Gastrocnemius medialis (tissue), 4 donors: ENCODE results near the gene KLC1. TPM values are rescaled to one million over a fixed set of nuclear protein-coding genes. Genes with fewer than 3 reads are reported as not detected.

Source experiments
- ATAC-seq, 2 donors: fragments of 150-250 bp; one replicate each; pipeline ENCODE4 v1.9.1; 2016
- DNase-seq, 2 donors: peaks; one replicate each; pipeline ENCODE4 v3.0.0-alpha.2; 2019
- H3K27ac ChIP-seq, 4 donors: fragments of 200-600 bp; sonication (generic); 1 replicate in 1 of 4; 2 replicates in 3 of 4; pipeline ENCODE4 v1.5.1; 2016 to 2018; ENCODE audit warnings: mild to moderate bottlenecking in 2 of 4, moderate library complexity in 1 of 4
- H3K27me3 ChIP-seq, 3 donors: fragments of 200-600 bp; sonication (generic) in 2 of 3; 1 replicate in 1 of 3; 2 replicates in 2 of 3; pipeline versions ENCODE4 v1.5.1 to v1.6.0; 2016 to 2019; ENCODE audit warnings: mild to moderate bottlenecking in 1 of 3, moderate library complexity in 1 of 3
- H3K36me3 ChIP-seq, 2 donors: fragments of 200-600 bp; sonication (generic) in 1 of 2; one replicate each; pipeline ENCODE4 v1.5.1; 2017 to 2018
- H3K4me1 ChIP-seq, 2 donors: fragments of 200-600 bp; sonication (generic) in 1 of 2; one replicate each; pipeline ENCODE4 v1.5.1; 2016 to 2017; ENCODE audit warnings: mild to moderate bottlenecking in 2 of 2
- H3K4me3 ChIP-seq, 4 donors: fragments of 200-600 bp; sonication (generic) in 3 of 4; 1 replicate in 1 of 4; 2 replicates in 3 of 4; pipeline ENCODE4 v1.5.1; 2016 to 2019; ENCODE audit warnings: mild to moderate bottlenecking in 2 of 4
- H3K9me3 ChIP-seq, 3 donors: fragments of 200-600 bp; sonication (generic) in 2 of 3; 1 replicate in 1 of 3; 2 replicates in 2 of 3; pipeline ENCODE4 v1.5.1; 2016 to 2019
- CTCF ChIP-seq, 5 experiments: fragments of 450-650 bp in 3 of 5; fragments of 200-600 bp in 2 of 5; sonication (generic) in 2 of 5; IDR thresholded peaks in 4 of 5; conservative IDR thresholded peaks in 1 of 5; 1 replicate in 4 of 5; 2 replicates in 1 of 5; pipeline ENCODE4 v1.5.1; 2016 to 2019; ENCODE audit warnings: antibody characterized with exemption in 5 of 5, mild to moderate bottlenecking in 3 of 5, moderate library complexity in 3 of 5
- POLR2A ChIP-seq, 2 donors: fragments of 450-650 bp; IDR thresholded peaks; one replicate each; pipeline ENCODE4 v1.6.1; 2017; ENCODE audit warnings: antibody characterized with exemption in 2 of 2, mild to moderate bottlenecking in 2 of 2, moderate library complexity in 2 of 2
- in situ Hi-C, 4 donors: fragments of 200-750 bp; cut with MboI; loops; one replicate each; pipeline versions ENCODE4 v1.15.0 to v1.8.0; 2017; ENCODE audit warnings: low sequenced_read_pairs in 4 of 4
- intact Hi-C: fragments of 100-400 bp; cut with DNase I; formaldehyde crosslinking; loops from one replicate; pipeline ENCODE4 v1.15.1; 2023; ENCODE audit warnings: low total_unique reads
- total RNA-seq, 4 donors: library from RNA; depleted of rRNA; stranded (reverse); fragments of >200 nt; gene quantifications; one replicate each; pipeline versions ENCODE4 v1.1.0 to v1.2.3, GENCODE V29; 2016

Gene KLC1
- total RNA-seq, 4 donors from 2014 or later = 217 to 398 (median 309) TPM

DNA sequence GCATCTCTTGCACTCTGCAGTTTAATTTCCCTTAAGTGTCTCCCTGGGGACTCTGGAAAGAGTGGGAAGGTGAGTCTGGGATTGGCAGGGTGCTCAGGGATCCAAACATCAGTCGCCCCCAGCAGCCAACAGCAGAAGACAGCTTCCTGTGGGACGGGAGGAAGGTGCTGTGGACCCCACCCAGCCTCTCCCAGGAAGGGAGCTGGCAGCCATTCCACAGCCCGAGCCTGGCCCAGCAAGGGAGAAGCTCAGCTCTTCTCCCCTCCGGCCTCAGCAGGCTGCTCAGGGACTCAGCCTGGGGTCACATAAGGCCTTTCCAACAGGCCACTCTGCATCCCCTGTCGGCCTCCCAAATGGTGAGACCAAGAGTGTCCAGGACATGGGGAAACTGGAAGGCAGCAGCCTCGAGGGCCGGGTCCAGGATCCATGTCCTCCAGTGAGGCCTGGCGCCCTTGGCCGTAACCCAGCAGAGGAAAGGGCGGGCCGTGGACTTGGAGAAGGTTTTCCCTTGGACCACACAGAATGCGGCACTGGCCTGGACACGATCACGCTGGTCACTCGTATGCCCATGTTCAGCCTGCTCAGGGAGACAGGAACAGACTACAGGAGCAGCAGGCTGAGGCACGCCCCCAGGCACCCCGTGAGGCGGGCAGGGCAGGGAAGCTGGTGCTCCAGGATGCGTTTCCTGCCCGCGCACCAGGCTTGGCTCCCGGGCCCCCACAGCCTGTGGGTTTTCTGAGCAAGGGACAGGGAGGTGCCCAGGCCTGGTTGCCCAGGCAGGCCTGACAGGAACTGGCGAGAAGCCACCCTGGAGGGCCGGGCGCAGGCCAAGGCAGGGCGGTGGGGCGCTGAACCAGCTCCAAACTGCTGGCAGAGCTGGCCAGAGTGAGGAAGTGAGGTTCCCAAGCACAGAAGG lies 82.8 kb downstream of the KLC1 start:
- peak overlapping the region; percentile 39 to 75 (median 60) for H3K27ac ChIP-seq
- intact Hi-C loops (loop anchor here (10.0 kb wide), 1 partner anchor 317 kb away; no protein-coding TSS in a partner anchor), in situ Hi-C loops (no loop called here)
- TF ChIP-seq POLR2A (IDR thresholded peaks at IDR 0.05) (no peak), CTCF (IDR thresholded peaks at IDR 0.05 in 4 of 5, conservative IDR thresholded peaks at IDR 0.05 in 1 of 5) (no peak)
- ATAC-seq = no peak
- H3K9me3 ChIP-seq = no peaks in the 10 kb centered on the region
- no peaks in the 10 kb centered on the region for H3K27me3 ChIP-seq
- H3K36me3 ChIP-seq = no peaks in the 10 kb centered on the region
- no peak overlapping the region for H3K4me3 ChIP-seq
- DNase-seq = no peak
- H3K4me1 ChIP-seq = peaks cover 38 to 46% of the 10 kb centered on the region in 2 donors

- H3K36me3 ChIP-seq = no peaks in the 10 kb centered on the region
- peak overlapping the region; percentile 39 to 75 (median 60) for H3K27ac ChIP-seq
- H3K27me3 ChIP-seq = no peaks in the 10 kb centered on the region
- DNase-seq (no peak), ATAC-seq (no peak)
- no peak overlapping the region for H3K4me3 ChIP-seq
- intact Hi-C loops = loop anchor here (10.0 kb wide), 1 partner anchor 318 kb away; no protein-coding TSS in a partner anchor
- in situ Hi-C loops = no loop called here
- H3K4me1 ChIP-seq = peaks cover 48 to 56% of the 10 kb centered on the region in 2 donors
- TF ChIP-seq CTCF (IDR thresholded peaks at IDR 0.05 in 4 of 5, conservative IDR thresholded peaks at IDR 0.05 in 1 of 5) (no peak), POLR2A (IDR thresholded peaks at IDR 0.05) (no peak)
- H3K9me3 ChIP-seq = no peaks in the 10 kb centered on the region
These were observed 83.7 kb downstream of the KLC1 start for GRCh38 chr14:103712633-103713247.

DNA sequence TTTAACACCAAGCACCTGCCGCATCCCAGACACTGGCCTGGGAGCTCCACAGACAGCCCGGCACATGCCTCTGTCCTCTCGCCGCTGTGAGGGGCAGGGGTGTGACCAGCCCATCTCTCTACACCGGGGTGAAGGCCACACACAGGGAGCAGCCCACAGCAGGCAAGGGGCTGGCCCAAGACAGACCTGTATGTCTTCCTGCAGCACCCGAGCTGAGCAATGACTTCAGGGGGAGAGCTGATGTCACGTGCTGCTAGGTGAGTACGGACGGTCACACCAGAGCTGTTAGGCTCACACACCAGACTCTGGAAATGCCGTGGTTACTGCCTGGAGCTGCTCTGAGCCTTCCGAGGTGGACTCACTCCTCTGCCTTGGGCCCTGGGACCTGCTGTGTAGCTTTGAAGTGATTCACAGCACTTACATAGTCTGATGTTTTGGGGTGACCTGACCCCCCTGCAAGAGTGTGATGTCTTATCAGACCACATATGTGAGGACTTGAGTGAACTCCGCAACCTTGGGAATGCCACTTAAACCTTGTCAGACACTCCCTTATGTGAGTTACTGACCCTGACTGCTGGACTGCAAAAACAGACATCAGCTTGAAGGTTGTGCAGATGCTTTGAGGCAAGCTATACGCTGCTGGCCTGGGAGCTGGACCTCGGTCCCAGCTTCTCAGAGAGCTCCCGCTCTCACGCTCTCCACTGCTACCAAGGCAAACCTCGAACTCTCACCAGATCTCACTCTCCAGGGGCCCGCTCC lies 84.5 kb downstream of the KLC1 start:
- H3K36me3 ChIP-seq = no peaks in the 10 kb centered on the region
- peaks cover 48 to 58% of the 10 kb centered on the region in 2 donors for H3K4me1 ChIP-seq
- H3K27me3 ChIP-seq = no peaks in the 10 kb centered on the region
- in situ Hi-C loops = no loop called here
- TF ChIP-seq POLR2A (IDR thresholded peaks at IDR 0.05) (no peak), CTCF (IDR thresholded peaks at IDR 0.05 in 4 of 5, conservative IDR thresholded peaks at IDR 0.05 in 1 of 5) (no peak)
- no peak overlapping the region for H3K4me3 ChIP-seq
- H3K9me3 ChIP-seq = no peaks in the 10 kb centered on the region
- no peak for ATAC-seq
- DNase-seq = no peak
- intact Hi-C loops = loop anchor here (10.0 kb wide), 1 partner anchor 319 kb away; no protein-coding TSS in a partner anchor
- H3K27ac ChIP-seq = no peak overlapping the region

DNA sequence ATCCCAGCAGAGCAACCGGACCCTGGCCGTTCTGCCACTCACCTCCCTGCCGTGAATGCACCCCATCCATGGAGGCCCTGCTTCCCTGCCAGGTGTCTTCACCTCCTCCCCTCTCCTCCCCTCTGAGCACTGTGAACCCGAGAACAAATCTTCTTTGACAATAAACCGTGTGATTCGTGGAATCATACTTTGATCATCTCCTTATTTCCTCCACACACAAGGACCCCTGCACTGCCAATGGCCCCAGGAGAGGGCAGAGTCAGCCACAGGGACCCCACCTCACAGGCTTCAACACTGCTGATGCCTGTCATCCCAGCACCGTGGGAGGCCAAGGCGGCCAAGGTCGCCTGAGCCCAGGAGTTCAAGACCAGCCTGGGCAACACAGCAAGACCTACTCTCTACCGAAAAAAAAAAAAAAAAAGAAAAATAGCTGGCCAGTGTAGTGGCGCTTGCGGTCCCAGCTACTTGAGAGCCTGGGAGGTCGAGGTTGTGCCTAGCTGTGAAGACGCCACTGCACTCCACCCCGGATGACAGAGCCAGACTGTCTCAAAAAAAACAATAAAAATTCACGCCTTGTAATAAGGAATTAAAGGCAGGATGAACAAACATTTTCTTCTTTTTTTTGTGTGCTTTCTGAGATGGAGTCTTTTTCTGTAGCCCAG lies 85.2 kb downstream of the KLC1 start:
- no peak overlapping the region for H3K27ac ChIP-seq
- no peak for DNase-seq
- peak overlapping the region in 2 of 4 donors; percentile 46 to 61 for H3K4me3 ChIP-seq
- no peaks in the 10 kb centered on the region for H3K36me3 ChIP-seq
- no peaks in the 10 kb centered on the region for H3K9me3 ChIP-seq
- TF ChIP-seq POLR2A (IDR thresholded peaks at IDR 0.05) (no peak), CTCF (IDR thresholded peaks at IDR 0.05 in 4 of 5, conservative IDR thresholded peaks at IDR 0.05 in 1 of 5) (no peak)
- intact Hi-C loops (loop anchor here (10.0 kb wide), 1 partner anchor 319 kb away; no protein-coding TSS in a partner anchor), in situ Hi-C loops (no loop called here)
- H3K4me1 ChIP-seq = peaks cover 48 to 58% of the 10 kb centered on the region in 2 donors
- no peak for ATAC-seq
- no peaks in the 10 kb centered on the region for H3K27me3 ChIP-seq
